Naive thymus-derived CD4-positive, alpha-beta T cell (primary cell): Measurements from ENCODE around the gene ENOX2. TPM values are rescaled to one million over a fixed set of nuclear protein-coding genes. Genes with fewer than 3 reads are reported as not detected.
A peak's percentile ranks its signal among the peaks of the same experiment; 100 is the strongest.

Experiments used
- ATAC-seq: fragments of 150-1000 bp; cut with Tn5 transposase; 2 replicates; pipeline ENCODE4 v1.10.0; 2021; ENCODE audit warnings: mild to moderate bottlenecking, moderate library complexity
- CTCF ChIA-PET: fragments of 350-600 bp; sonication (Branson Sonifier 250); formaldehyde crosslinking; loops from one replicate; lab custom pipeline; 2021; ENCODE audit warnings: antibody characterized with exemption; lab: Charles Lee
- POLR2A ChIA-PET: fragments of 350-600 bp; sonication (Branson Sonifier 250); formaldehyde crosslinking; loops from one replicate; lab custom pipeline; 2021; ENCODE audit warnings: antibody characterized with exemption, inconsistent platforms; lab: Charles Lee
- DNase-seq, 9 donors: peaks; one replicate each; pipeline versions ENCODE4 v3.0.0 to v3.0.0-alpha.2; 2020 to 2022; ENCODE audit warnings: mixed read lengths in 1 of 9
- H3K27ac ChIP-seq: one replicate; pipeline ENCODE4 v1.7.0; 2013; ENCODE audit warnings: mild to moderate bottlenecking, low read depth, low read length, moderate library complexity
- H3K27me3 ChIP-seq, 2 donors: one replicate each; pipeline ENCODE4 v1.7.0; 2013; ENCODE audit warnings: low read length in 2 of 2, mild to moderate bottlenecking in 2 of 2, moderate library complexity in 2 of 2; ENCODE audit not compliant: control insufficient read depth in 2 of 2, insufficient read depth in 2 of 2
- H3K36me3 ChIP-seq, 3 experiments: 1 replicate in 2 of 3; 2 replicates in 1 of 3; pipeline ENCODE4 v1.7.0; 2013; ENCODE audit warnings: low read length in 3 of 3, mild to moderate bottlenecking in 3 of 3, moderate library complexity in 1 of 3; ENCODE audit not compliant: insufficient read depth in 3 of 3, control insufficient read depth in 2 of 3
- H3K4me1 ChIP-seq, 2 donors: one replicate each; pipeline ENCODE4 v1.7.0; 2013; ENCODE audit warnings: low read length in 2 of 2, mild to moderate bottlenecking in 2 of 2, moderate library complexity in 1 of 2; ENCODE audit not compliant: control insufficient read depth in 2 of 2, insufficient read depth in 2 of 2
- H3K4me3 ChIP-seq: 2 replicates; pipeline ENCODE4 v1.7.0; 2013; ENCODE audit warnings: mild to moderate bottlenecking, low read length
- H3K9me3 ChIP-seq, 3 experiments: 1 replicate in 2 of 3; 2 replicates in 1 of 3; pipeline ENCODE4 v1.7.0; 2013; ENCODE audit warnings: low read length in 3 of 3; ENCODE audit not compliant: control insufficient read depth in 2 of 3
- H3K27ac Mint-ChIP-seq, 9 donors: one replicate each; pipeline ENCODE4 v1.8.0; 2020 to 2022; ENCODE audit warnings: mixed read lengths in 9 of 9, mild to moderate bottlenecking in 8 of 9, moderate library complexity in 5 of 9, inconsistent platforms in 2 of 9
- H3K27me3 Mint-ChIP-seq, 5 donors: one replicate each; pipeline ENCODE4 v1.8.0; 2021 to 2022; ENCODE audit warnings: mixed read lengths in 5 of 5, mild to moderate bottlenecking in 1 of 5
- H3K36me3 Mint-ChIP-seq, 5 donors: one replicate each; pipeline ENCODE4 v1.8.0; 2020 to 2022; ENCODE audit warnings: mixed read lengths in 5 of 5, mild to moderate bottlenecking in 3 of 5, inconsistent platforms in 1 of 5
- H3K4me1 Mint-ChIP-seq, 7 donors: one replicate each; pipeline ENCODE4 v1.8.0; 2020 to 2022; ENCODE audit warnings: mixed read lengths in 7 of 7, mild to moderate bottlenecking in 3 of 7, inconsistent platforms in 1 of 7
- H3K4me3 Mint-ChIP-seq, 10 donors: one replicate each; pipeline ENCODE4 v1.8.0; 2020 to 2022; ENCODE audit warnings: mild to moderate bottlenecking in 10 of 10, mixed read lengths in 10 of 10, moderate library complexity in 6 of 10, inconsistent platforms in 2 of 10
- H3K9me3 Mint-ChIP-seq, 11 donors: one replicate each; pipeline ENCODE4 v1.8.0; 2020 to 2022; ENCODE audit warnings: mixed read lengths in 11 of 11, mild to moderate bottlenecking in 4 of 11, inconsistent platforms in 1 of 11, moderate library complexity in 1 of 11
- intact Hi-C, 2 donors: fragments of 100-400 bp; cut with micrococcal nuclease; formaldehyde crosslinking; loops; one replicate each; pipeline ENCODE4 v1.15.1; 2023
- polyA plus RNA-seq, 2 donors: library from polyadenylated mRNA; unstranded; fragments of 300-500 nt; fragmentation: Illumina TruSeq; gene quantifications; one replicate each; pipeline ENCODE4 v1.2.3, GENCODE V29; 2021
- total RNA-seq, 6 experiments: library from RNA in 5 of 6; stranded (reverse) in 5 of 6; gene quantifications; 1 replicate in 5 of 6; 2 replicates in 1 of 6; pipeline ENCODE4 v1.2.3 and lab custom pipeline; 2021 to 2026

Gene ENOX2
- total and polyA plus RNA-seq, 7 experiments from 2014 or later: 10.3 to 24.0 (median 13.0) TPM

GRCh38 chrX:130775849-130776248 is 127.2 kb downstream of the ENOX2 start:
- H3K9me3 ChIP-seq: no peaks in the 10 kb centered on the region
- Mint-ChIP-seq H3K27me3 (no peaks in the 10 kb centered on the region), H3K4me1 (peaks cover 0 to 4% (median 0%) of the 10 kb centered on the region in 7 donors), H3K27ac (no peak overlapping the region), H3K4me3 (no peak overlapping the region), H3K36me3 (peaks cover 5 to 32% (median 8%) of the 10 kb centered on the region in 5 donors), H3K9me3 (peaks cover 0 to under 1% (median 0%) of the 10 kb centered on the region in 11 donors)
- ATAC-seq (no peak), DNase-seq (no peak)
- CTCF ChIA-PET: no interaction called here
- no peak overlapping the region for H3K4me3 ChIP-seq
- no peak overlapping the region for H3K27ac ChIP-seq
- no peaks in the 10 kb centered on the region for H3K4me1 ChIP-seq
- H3K36me3 ChIP-seq: no peaks in the 10 kb centered on the region
- intact Hi-C loops: no loop called here
- POLR2A ChIA-PET: no interaction called here
- H3K27me3 ChIP-seq: no peaks in the 10 kb centered on the region

GRCh38 chrX:130772776-130773143 is 130.2 kb downstream of the ENOX2 start:
- no peaks in the 10 kb centered on the region for H3K4me1 ChIP-seq
- POLR2A ChIA-PET: no interaction called here
- no peak for DNase-seq

GRCh38 chrX:130772105-130772775 is 130.8 kb downstream of the ENOX2 start:
- Histone ChIP-seq H3K27ac (no peak overlapping the region), H3K9me3 (no peaks in the 10 kb centered on the region), H3K27me3 (no peaks in the 10 kb centered on the region), H3K4me1 (no peaks in the 10 kb centered on the region), H3K4me3 (no peak overlapping the region), H3K36me3 (no peaks in the 10 kb centered on the region)
- ATAC-seq: no peak
- Mint-ChIP-seq H3K27ac (no peak overlapping the region), H3K4me1 (peaks cover 0 to 4% (median 0%) of the 10 kb centered on the region in 7 donors), H3K27me3 (no peaks in the 10 kb centered on the region), H3K9me3 (peaks cover 0 to 2% (median 0%) of the 10 kb centered on the region in 11 donors), H3K4me3 (no peak overlapping the region), H3K36me3 (peaks cover 0 to 25% (median 10%) of the 10 kb centered on the region in 5 donors)
- ChIA-PET CTCF (no interaction called here), POLR2A (no interaction called here)
- intact Hi-C loops: no loop called here
- no peak for DNase-seq

More at GRCh38 chrX:130772776-130773143, 130.2 kb downstream of the ENOX2 start:
- H3K9me3 ChIP-seq: no peaks in the 10 kb centered on the region
- no peaks in the 10 kb centered on the region for H3K27me3 Mint-ChIP-seq
- no peak for ATAC-seq
- H3K27me3 ChIP-seq: no peaks in the 10 kb centered on the region
- H3K27ac Mint-ChIP-seq: no peak overlapping the region
- intact Hi-C loops: no loop called here
- peaks cover 0 to 4% (median 0%) of the 10 kb centered on the region in 7 donors for H3K4me1 Mint-ChIP-seq
- CTCF ChIA-PET: no interaction called here
- H3K4me3 Mint-ChIP-seq: no peak overlapping the region
- no peaks in the 10 kb centered on the region for H3K36me3 ChIP-seq
- H3K27ac ChIP-seq: no peak overlapping the region
- peaks cover 0 to 2% (median 0%) of the 10 kb centered on the region in 11 donors for H3K9me3 Mint-ChIP-seq
- H3K4me3 ChIP-seq: no peak overlapping the region
- peaks cover 0 to 20% (median 7%) of the 10 kb centered on the region in 5 donors for H3K36me3 Mint-ChIP-seq

- H3K36me3 Mint-ChIP-seq: peaks cover 0 to 24% (median 8%) of the 10 kb centered on the region in 5 donors
- ChIA-PET POLR2A (no interaction called here), CTCF (no interaction called here)
- H3K27ac Mint-ChIP-seq: peak overlapping the region in 1 of 9 donors; percentile 7
- no peak for DNase-seq
- intact Hi-C loops: no loop called here
- Histone ChIP-seq H3K4me3 (no peak overlapping the region), H3K27me3 (no peaks in the 10 kb centered on the region), H3K4me1 (no peaks in the 10 kb centered on the region), H3K27ac (no peak overlapping the region), H3K9me3 (no peaks in the 10 kb centered on the region), H3K36me3 (no peaks in the 10 kb centered on the region)
- peaks cover 0 to 4% (median 0%) of the 10 kb centered on the region in 7 donors for H3K4me1 Mint-ChIP-seq
- H3K27me3 Mint-ChIP-seq: no peaks in the 10 kb centered on the region
- no peak for ATAC-seq
- H3K9me3 Mint-ChIP-seq: peaks cover 0 to 2% (median 0%) of the 10 kb centered on the region in 11 donors
- H3K4me3 Mint-ChIP-seq: no peak overlapping the region
Measured at GRCh38 chrX:130771648-130772047, 131.4 kb downstream of the ENOX2 start.

- DNase-seq: no peak
- Histone ChIP-seq H3K36me3 (no peaks in the 10 kb centered on the region), H3K9me3 (no peaks in the 10 kb centered on the region), H3K27me3 (no peaks in the 10 kb centered on the region), H3K4me1 (no peaks in the 10 kb centered on the region), H3K4me3 (no peak overlapping the region), H3K27ac (no peak overlapping the region)
- Mint-ChIP-seq H3K4me1 (peaks cover 0 to 4% (median 0%) of the 10 kb centered on the region in 7 donors), H3K9me3 (peaks cover 0 to 2% (median 0%) of the 10 kb centered on the region in 11 donors), H3K27me3 (no peaks in the 10 kb centered on the region), H3K4me3 (no peak overlapping the region), H3K36me3 (peaks cover 0 to 20% (median 7%) of the 10 kb centered on the region in 5 donors), H3K27ac (no peak overlapping the region)
- intact Hi-C loops: no loop called here
- ATAC-seq: no peak
- ChIA-PET POLR2A (no interaction called here), CTCF (no interaction called here)
Measured at GRCh38 chrX:130771230-130771629, 131.8 kb downstream of the ENOX2 start.

- Histone ChIP-seq H3K4me3 (no peak overlapping the region), H3K9me3 (no peaks in the 10 kb centered on the region), H3K27me3 (no peaks in the 10 kb centered on the region), H3K36me3 (no peaks in the 10 kb centered on the region), H3K27ac (no peak overlapping the region), H3K4me1 (no peaks in the 10 kb centered on the region)
- Mint-ChIP-seq H3K4me1 (peaks cover 0 to 4% (median 0%) of the 10 kb centered on the region in 7 donors), H3K27me3 (no peaks in the 10 kb centered on the region), H3K36me3 (peaks cover 0 to 15% (median 7%) of the 10 kb centered on the region in 5 donors), H3K4me3 (no peak overlapping the region), H3K9me3 (peaks cover 0 to 2% (median 0%) of the 10 kb centered on the region in 11 donors), H3K27ac (no peak overlapping the region)
- ChIA-PET CTCF (no interaction called here), POLR2A (no interaction called here)
- ATAC-seq: no peak
- intact Hi-C loops: no loop called here
- DNase-seq: no peak
Measured at GRCh38 chrX:130770615-130771014, 132.4 kb downstream of the ENOX2 start.

- Mint-ChIP-seq H3K4me1 (peaks cover 0 to 4% (median 0%) of the 10 kb centered on the region in 7 donors), H3K27ac (no peak overlapping the region), H3K27me3 (no peaks in the 10 kb centered on the region), H3K4me3 (no peak overlapping the region), H3K36me3 (peaks cover 0 to 15% (median 4%) of the 10 kb centered on the region in 5 donors), H3K9me3 (peaks cover 0 to 2% (median 0%) of the 10 kb centered on the region in 11 donors)
- CTCF ChIA-PET: no interaction called here
- ATAC-seq (no peak), DNase-seq (no peak)
- POLR2A ChIA-PET: interaction anchor here (0.6 kb wide), 1 partner anchor 1255 kb away, joined by 3 read pairs; no protein-coding TSS in a partner anchor
- no peaks in the 10 kb centered on the region for H3K36me3 ChIP-seq
- no peak overlapping the region for H3K27ac ChIP-seq
- intact Hi-C loops: no loop called here
- H3K9me3 ChIP-seq: no peaks in the 10 kb centered on the region
- no peaks in the 10 kb centered on the region for H3K27me3 ChIP-seq
- no peak overlapping the region for H3K4me3 ChIP-seq
- no peaks in the 10 kb centered on the region for H3K4me1 ChIP-seq
Measured at GRCh38 chrX:130769835-130770234, 133.2 kb downstream of the ENOX2 start.
